Islet of Langerhans (tissue), 1 donor: ENCODE measurements around the gene CD82.
"Not testable (repeated sequence)": the region's sequence is repeated elsewhere in the genome, so short reads cannot be mapped to it uniquely, and the experiment has no call there.

Source experiments
- FAIRE-seq: peaks from one replicate; lab custom pipeline; 2011; peaks lifted over from hg19 to GRCh38; lab: Jason Lieb, UNC

The CD82 gene

GRCh38 chr11:44535191-44535980 lies 30.1 kb upstream of the CD82 start:
- FAIRE-seq, result no peak

GRCh38 chr11:44536788-44537516 lies 28.5 kb upstream of the CD82 start:
- no peak for FAIRE-seq

- FAIRE-seq, result no peak
Observed at GRCh38 chr11:44537679-44538078, 27.8 kb upstream of the CD82 start.

GRCh38 chr11:44538375-44539054 lies 26.9 kb upstream of the CD82 start:
- no peak for FAIRE-seq

- FAIRE-seq, result no peak
Observed at GRCh38 chr11:44539971-44540370, 25.5 kb upstream of the CD82 start.

- no peak for FAIRE-seq
Observed at GRCh38 chr11:44540667-44541066, 24.8 kb upstream of the CD82 start.

- no peak for FAIRE-seq
Observed at GRCh38 chr11:44542372-44542771, 23.1 kb upstream of the CD82 start.

GRCh38 chr11:44546984-44547383 lies 18.5 kb upstream of the CD82 start:
- not testable (repeated sequence) for FAIRE-seq

- FAIRE-seq, result not testable (repeated sequence)
Observed at GRCh38 chr11:44547534-44547933, 17.9 kb upstream of the CD82 start.

GRCh38 chr11:44548032-44548695 lies 17.3 kb upstream of the CD82 start:
- no peak for FAIRE-seq

- not testable (repeated sequence) for FAIRE-seq
Observed at GRCh38 chr11:44548961-44549749, 16.3 kb upstream of the CD82 start.

GRCh38 chr11:44550123-44550522 lies 15.3 kb upstream of the CD82 start:
- no peak for FAIRE-seq

GRCh38 chr11:44551456-44552139 lies 13.9 kb upstream of the CD82 start:
- no peak for FAIRE-seq

- FAIRE-seq, result no peak
Observed at GRCh38 chr11:44555031-44555800, 10.2 kb upstream of the CD82 start.

GRCh38 chr11:44556735-44557409 lies 8.6 kb upstream of the CD82 start:
- peak; percentile 62 for FAIRE-seq

GRCh38 chr11:44557464-44557863 lies 8.0 kb upstream of the CD82 start:
- no peak for FAIRE-seq

- FAIRE-seq, result no peak
Observed at GRCh38 chr11:44559207-44559939, 6.1 kb upstream of the CD82 start.

- FAIRE-seq, result not testable (repeated sequence)
Observed at GRCh38 chr11:44559940-44560300, 5.5 kb upstream of the CD82 start.

GRCh38 chr11:44561275-44561805 lies 4.1 kb upstream of the CD82 start:
- FAIRE-seq, result no peak
